Gastroesophageal sphincter (tissue), 3 donors: ENCODE measurements around the gene LRRC42.

Experiments used
- CTCF ChIP-seq, 4 experiments: fragments of 200-600 bp in 2 of 4; fragments of 450-650 bp in 2 of 4; sonication (generic) in 1 of 4; IDR thresholded peaks; one replicate each; pipeline ENCODE4 v1.5.1; 2017 to 2019; ENCODE audit warnings: antibody characterized with exemption in 4 of 4, mild to moderate bottlenecking in 2 of 4, moderate library complexity in 2 of 4
- EP300 ChIP-seq: sonication (generic); formaldehyde crosslinking; IDR thresholded peaks from one replicate; pipeline ENCODE4 v1.6.1; 2017; ENCODE audit warnings: antibody characterized with exemption, mild to moderate bottlenecking
- POLR2A ChIP-seq, 2 donors: fragments of 450-650 bp; IDR thresholded peaks; one replicate each; pipeline ENCODE4 v1.6.1; 2017; ENCODE audit warnings: antibody characterized with exemption in 2 of 2, mild to moderate bottlenecking in 2 of 2, moderate library complexity in 1 of 2
- POLR2AphosphoS5 ChIP-seq: sonication (generic); formaldehyde crosslinking; IDR thresholded peaks from one replicate; pipeline ENCODE4 v1.6.1; 2017; ENCODE audit warnings: antibody characterized with exemption

DNA sequence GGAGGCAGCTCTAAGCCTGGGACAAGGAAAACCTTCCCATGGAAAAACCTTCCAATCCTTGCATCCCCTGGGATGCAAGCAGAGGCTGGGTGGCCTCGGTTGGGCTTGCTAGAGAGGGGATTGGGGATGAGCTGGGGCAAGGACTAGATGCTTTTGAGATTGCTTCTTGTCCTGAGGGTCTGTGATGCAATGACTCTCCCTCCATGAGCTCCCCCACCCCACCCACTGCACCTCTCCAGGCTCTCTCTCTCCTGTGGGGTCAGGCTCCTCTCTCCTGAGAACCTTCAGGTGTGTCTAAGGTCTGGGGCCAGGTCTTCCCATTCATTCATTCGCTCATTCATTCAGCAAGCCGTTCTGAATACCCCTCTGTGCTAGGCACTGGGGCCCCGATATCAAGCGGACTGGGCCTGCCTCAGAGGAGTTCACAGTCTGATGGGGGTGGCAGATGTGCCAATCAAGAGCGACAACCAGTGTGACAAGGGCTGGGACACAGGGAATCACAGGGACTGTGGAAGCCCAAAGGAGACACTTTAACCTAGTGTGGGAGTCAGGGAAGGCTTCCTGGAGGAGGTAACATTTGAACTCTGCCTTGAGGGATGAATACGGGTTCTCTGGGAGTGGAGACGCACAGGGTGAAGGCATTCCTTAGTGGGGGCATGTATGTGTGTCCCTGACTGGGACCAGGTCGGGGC lies 65.3 kb downstream of the LRRC42 start:
- TF ChIP-seq CTCF (IDR thresholded peaks at IDR 0.05): no peak
- no peak for TF ChIP-seq POLR2AphosphoS5
- no peak for TF ChIP-seq EP300
- TF ChIP-seq POLR2A (IDR thresholded peaks at IDR 0.05): no peak
